HCT116 (cell line): Measurements from ENCODE around the gene KLHL11. TPM values are rescaled to one million over a fixed set of nuclear protein-coding genes. Genes with fewer than 3 reads are reported as not detected.

Experiments
- ATAC-seq: fragments of 200-7000 bp; cut with Tn5 transposase; 2 replicates; pipeline ENCODE4 v1.9.1; 2020; ENCODE audit warnings: mild to moderate bottlenecking, moderate library complexity
- BruUV-seq: library from RNA; stranded (reverse); fragments of 400-500 nt; replicated peaks from 2 replicates; lab custom pipeline; 2021; lab: Mats Ljungman, UMichigan
- CTCF ChIA-PET: fragments of 300-600 bp; sonication (Branson Sonifier 250); formaldehyde crosslinking; loops from one replicate; lab custom pipeline; 2021; ENCODE audit warnings: antibody characterized with exemption; lab: Charles Lee
- POLR2A ChIA-PET: fragments of 300-600, 350-600 bp; sonication (Branson Sonifier 250); formaldehyde crosslinking; loops from one replicate; lab custom pipeline; 2021; ENCODE audit warnings: antibody characterized with exemption; lab: Charles Lee
- RAD21 ChIA-PET, 2 experiments: fragments of 300-600 bp; sonication (Branson Sonifier 250); formaldehyde crosslinking; loops; one replicate each; lab custom pipeline; 2023; ENCODE audit warnings: low total read pairs in 2 of 2; ENCODE audit not compliant: uncharacterized antibody in 2 of 2, unreplicated experiment in 2 of 2, low non-redundant PET in 1 of 2; lab: Charles Lee
- DNase-seq: peaks from one replicate; pipeline ENCODE4 v3.0.0-alpha.2; 2010; ENCODE audit warnings: low read depth, low spot score
- H2AFZ ChIP-seq: fragments of 200-600 bp; shearing (Covaris generic), sonication (generic); 2 replicates; pipeline ENCODE4 v1.6.1; 2017; ENCODE audit warnings: low read depth, mixed run types, mixed read lengths, antibody characterized with exemption, low read length; ENCODE audit not compliant: poor library complexity, severe bottlenecking
- H3K27ac ChIP-seq: 2 replicates; pipeline ENCODE4 v1.5.1; 2012; ENCODE audit warnings: low read depth, low read length
- H3K27me3 ChIP-seq: fragments of 200-600 bp; sonication (generic); 2 replicates; pipeline ENCODE4 v1.6.1; 2016; ENCODE audit warnings: mixed run types, low read length, mixed read lengths; ENCODE audit not compliant: insufficient read depth
- H3K36me3 ChIP-seq, 2 experiments: fragments of 200-500 bp in 1 of 2; fragments of 200-600 bp in 1 of 2; sonication (Bioruptor generic) in 1 of 2; sonication (generic) in 1 of 2; 2 replicates each; pipeline versions ENCODE4 v1.5.1 to v1.6.1; 2014 to 2016; ENCODE audit warnings: low read length in 2 of 2, inconsistent platforms in 1 of 2, mixed read lengths in 1 of 2, mixed run types in 1 of 2; ENCODE audit not compliant: insufficient read depth in 2 of 2, control insufficient read depth in 1 of 2
- H3K4me1 ChIP-seq, 2 experiments: fragments of 200-600 bp in 1 of 2; sonication (generic) in 1 of 2; 2 replicates each; pipeline versions ENCODE4 v1.5.1 to v1.6.1; 2012 to 2017; ENCODE audit warnings: low read length in 2 of 2, inconsistent platforms in 1 of 2, mild to moderate bottlenecking in 1 of 2, mixed read lengths in 1 of 2, mixed run types in 1 of 2, moderate library complexity in 1 of 2; ENCODE audit not compliant: insufficient read depth in 2 of 2, control insufficient read depth in 1 of 2
- H3K4me2 ChIP-seq: fragments of 200-600 bp; sonication (generic); 2 replicates; pipeline ENCODE4 v1.6.1; 2017; ENCODE audit warnings: mixed run types, low read length, mixed read lengths
- H3K4me3 ChIP-seq, 2 experiments: fragments of 200-600 bp in 1 of 2; sonication (generic) in 1 of 2; replicated peaks in 1 of 2; 2 replicates each; pipeline ENCODE4 v1.5.1; 2011 to 2016; ENCODE audit warnings: low read length in 2 of 2, control low read depth in 1 of 2, low read depth in 1 of 2, mild to moderate bottlenecking in 1 of 2, mixed read lengths in 1 of 2, mixed run types in 1 of 2
- H3K79me2 ChIP-seq: fragments of 200-600 bp; sonication (generic); 2 replicates; pipeline ENCODE4 v1.6.1; 2017; ENCODE audit warnings: mild to moderate bottlenecking, mixed run types, low read length, moderate library complexity, mixed read lengths; ENCODE audit not compliant: insufficient read depth
- H3K9ac ChIP-seq: fragments of 200-600 bp; sonication (generic); 2 replicates; pipeline ENCODE4 v1.6.1; 2016; ENCODE audit warnings: low read length, mixed read lengths
- H3K9me2 ChIP-seq: fragments of 200-600 bp; sonication (generic), shearing (Covaris generic); 2 replicates; pipeline ENCODE4 v1.6.1; 2017; ENCODE audit warnings: mixed run types, mild to moderate bottlenecking, moderate library complexity; ENCODE audit not compliant: insufficient read depth
- H3K9me3 ChIP-seq, 2 experiments: fragments of 200-500 bp in 1 of 2; fragments of 200-600 bp in 1 of 2; sonication (Bioruptor generic) in 1 of 2; sonication (generic) in 1 of 2; 2 replicates each; pipeline ENCODE4 v1.6.1; 2014 to 2017; ENCODE audit warnings: low read length in 2 of 2, mixed read lengths in 2 of 2, inconsistent platforms in 1 of 2, low read depth in 1 of 2, mild to moderate bottlenecking in 1 of 2, mixed run types in 1 of 2, moderate library complexity in 1 of 2; ENCODE audit not compliant: control insufficient read depth in 1 of 2, insufficient read depth in 1 of 2
- H4K20me1 ChIP-seq: fragments of 200-600 bp; sonication (generic), shearing (Covaris generic); 2 replicates; pipeline ENCODE4 v1.6.1; 2017; ENCODE audit warnings: mixed run types, mild to moderate bottlenecking, moderate library complexity; ENCODE audit not compliant: insufficient read depth
- EGR1 ChIP-seq: IDR thresholded peaks from 2 replicates; pipeline ENCODE4 v1.6.1; 2012; ENCODE audit warnings: low read depth
- EZH2 ChIP-seq: fragments of 200-600 bp; sonication (generic); IDR thresholded peaks from 2 replicates; pipeline ENCODE4 v1.6.1; 2017; ENCODE audit warnings: antibody characterized with exemption, mixed run types
- FOSL1 ChIP-seq: IDR thresholded peaks from 2 replicates; pipeline ENCODE4 v1.6.1; 2012; ENCODE audit warnings: low read depth
- POLR2A ChIP-seq: IDR thresholded peaks from 2 replicates; pipeline ENCODE4 v1.7.0; 2011; ENCODE audit warnings: borderline replicate concordance; ENCODE audit not compliant: insufficient read depth, insufficient read length; ENCODE audit errors: extremely low read depth
- RAD21 ChIP-seq: IDR thresholded peaks from 2 replicates; pipeline ENCODE4 v1.6.1; 2012; ENCODE audit warnings: low read depth, mild to moderate bottlenecking
- SIN3A ChIP-seq: IDR thresholded peaks from 2 replicates; pipeline ENCODE4 v1.6.1; 2012; ENCODE audit warnings: low read depth
- SP1 ChIP-seq: IDR thresholded peaks from 2 replicates; pipeline ENCODE4 v1.6.1; 2012; ENCODE audit warnings: low read depth
- SRF ChIP-seq: IDR thresholded peaks from 2 replicates; pipeline ENCODE4 v1.6.1; 2012; ENCODE audit warnings: low read depth
- ZFX ChIP-seq: fragments of 450-650 bp; IDR thresholded peaks from 2 replicates; pipeline ENCODE4 v1.6.1; 2017
- ZNF274 ChIP-seq: fragments of 200-500 bp; sonication (Bioruptor generic); IDR thresholded peaks from 2 replicates; pipeline ENCODE4 v1.6.1; 2014; ENCODE audit warnings: mild to moderate bottlenecking, low read depth, low read length, inconsistent platforms
- intact Hi-C: fragments of 100-400 bp; cut with micrococcal nuclease; formaldehyde crosslinking; loops from 2 replicates; pipeline ENCODE4 v1.10.0; 2022
- total RNA-seq: library from RNA; stranded (reverse); gene quantifications from one replicate; pipeline ENCODE4 v1.2.1, GENCODE V29; 2021; ENCODE audit not compliant: unreplicated experiment
- TF ChIP-seq, protein P1 (sequence below): IDR thresholded peaks from 2 replicates; pipeline ENCODE4 v1.6.1; 2012
- TF ChIP-seq, protein P2 (sequence below): IDR thresholded peaks from 2 replicates; pipeline ENCODE4 v1.6.1; 2012; ENCODE audit warnings: low read depth
- TF ChIP-seq, protein P3 (sequence below), 3 experiments: fragments of 200-600 bp in 1 of 3; sonication (generic) in 1 of 3; IDR thresholded peaks in 2 of 3; conservative IDR thresholded peaks in 1 of 3; 2 replicates each; pipeline ENCODE4 v1.5.1; 2012 to 2017; ENCODE audit warnings: low read depth in 2 of 3, low read length in 2 of 3, antibody characterized with exemption in 1 of 3, borderline replicate concordance in 1 of 3, control low read depth in 1 of 3, mild to moderate bottlenecking in 1 of 3, mixed read lengths in 1 of 3, mixed run types in 1 of 3, moderate library complexity in 1 of 3; ENCODE audit not compliant: insufficient read depth in 1 of 3
- TF ChIP-seq, protein P4 (sequence below): IDR thresholded peaks from 2 replicates; pipeline ENCODE4 v1.6.1; 2012

KLHL11 gene
- total RNA-seq, 1 experiment from 2014 or later = 22.4 TPM

DNA sequence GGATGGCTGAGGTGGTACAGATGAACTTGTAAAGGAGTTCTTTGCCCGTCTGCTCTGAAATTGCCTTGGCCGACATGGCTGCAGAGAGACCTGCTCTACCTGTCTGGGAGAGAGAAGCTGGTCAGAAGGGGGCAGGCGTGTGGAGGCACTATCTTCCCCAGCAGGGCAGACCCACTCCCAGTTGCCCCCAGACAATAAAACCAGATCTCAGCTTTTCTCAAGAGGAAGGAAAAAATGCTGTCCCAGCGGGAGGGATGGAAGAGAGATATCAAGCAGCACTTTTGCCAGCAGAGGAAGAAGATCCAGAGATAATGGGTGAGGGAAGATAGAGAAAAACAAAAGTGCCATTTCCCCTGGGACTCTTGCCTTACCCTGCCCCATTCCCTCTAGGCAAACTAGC is 48.6 kb upstream of the KLHL11 start:
- no peak overlapping the region for H3K4me3 ChIP-seq
- no peaks in the 10 kb centered on the region for H3K27me3 ChIP-seq
- ChIA-PET POLR2A (no interaction called here), RAD21 (no interaction called here), CTCF (no interaction called here)
- peaks cover 9 to 29% of the 10 kb centered on the region in 2 experiments for H3K4me1 ChIP-seq
- H3K4me2 ChIP-seq = no peak overlapping the region
- intact Hi-C loops = no loop called here
- no peaks in the 10 kb centered on the region for H4K20me1 ChIP-seq
- DNase-seq (no peak), ATAC-seq (no peak)
- peaks cover 38 to 53% of the 10 kb centered on the region in 2 experiments for H3K36me3 ChIP-seq
- no peaks in the 10 kb centered on the region for H3K9me2 ChIP-seq
- no peaks in the 10 kb centered on the region for H3K9me3 ChIP-seq
- H3K27ac ChIP-seq = no peak overlapping the region
- BruUV-seq = no TSS peak
- H2AFZ ChIP-seq = no peak overlapping the region
- TF ChIP-seq, protein P1, sequence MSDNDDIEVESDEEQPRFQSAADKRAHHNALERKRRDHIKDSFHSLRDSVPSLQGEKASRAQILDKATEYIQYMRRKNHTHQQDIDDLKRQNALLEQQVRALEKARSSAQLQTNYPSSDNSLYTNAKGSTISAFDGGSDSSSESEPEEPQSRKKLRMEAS = no peak
- no peak for TF ChIP-seq EZH2
- TF ChIP-seq SP1 = no peak
- TF ChIP-seq, protein P2, sequence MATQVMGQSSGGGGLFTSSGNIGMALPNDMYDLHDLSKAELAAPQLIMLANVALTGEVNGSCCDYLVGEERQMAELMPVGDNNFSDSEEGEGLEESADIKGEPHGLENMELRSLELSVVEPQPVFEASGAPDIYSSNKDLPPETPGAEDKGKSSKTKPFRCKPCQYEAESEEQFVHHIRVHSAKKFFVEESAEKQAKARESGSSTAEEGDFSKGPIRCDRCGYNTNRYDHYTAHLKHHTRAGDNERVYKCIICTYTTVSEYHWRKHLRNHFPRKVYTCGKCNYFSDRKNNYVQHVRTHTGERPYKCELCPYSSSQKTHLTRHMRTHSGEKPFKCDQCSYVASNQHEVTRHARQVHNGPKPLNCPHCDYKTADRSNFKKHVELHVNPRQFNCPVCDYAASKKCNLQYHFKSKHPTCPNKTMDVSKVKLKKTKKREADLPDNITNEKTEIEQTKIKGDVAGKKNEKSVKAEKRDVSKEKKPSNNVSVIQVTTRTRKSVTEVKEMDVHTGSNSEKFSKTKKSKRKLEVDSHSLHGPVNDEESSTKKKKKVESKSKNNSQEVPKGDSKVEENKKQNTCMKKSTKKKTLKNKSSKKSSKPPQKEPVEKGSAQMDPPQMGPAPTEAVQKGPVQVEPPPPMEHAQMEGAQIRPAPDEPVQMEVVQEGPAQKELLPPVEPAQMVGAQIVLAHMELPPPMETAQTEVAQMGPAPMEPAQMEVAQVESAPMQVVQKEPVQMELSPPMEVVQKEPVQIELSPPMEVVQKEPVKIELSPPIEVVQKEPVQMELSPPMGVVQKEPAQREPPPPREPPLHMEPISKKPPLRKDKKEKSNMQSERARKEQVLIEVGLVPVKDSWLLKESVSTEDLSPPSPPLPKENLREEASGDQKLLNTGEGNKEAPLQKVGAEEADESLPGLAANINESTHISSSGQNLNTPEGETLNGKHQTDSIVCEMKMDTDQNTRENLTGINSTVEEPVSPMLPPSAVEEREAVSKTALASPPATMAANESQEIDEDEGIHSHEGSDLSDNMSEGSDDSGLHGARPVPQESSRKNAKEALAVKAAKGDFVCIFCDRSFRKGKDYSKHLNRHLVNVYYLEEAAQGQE = no peak
- TF ChIP-seq, protein P3, sequence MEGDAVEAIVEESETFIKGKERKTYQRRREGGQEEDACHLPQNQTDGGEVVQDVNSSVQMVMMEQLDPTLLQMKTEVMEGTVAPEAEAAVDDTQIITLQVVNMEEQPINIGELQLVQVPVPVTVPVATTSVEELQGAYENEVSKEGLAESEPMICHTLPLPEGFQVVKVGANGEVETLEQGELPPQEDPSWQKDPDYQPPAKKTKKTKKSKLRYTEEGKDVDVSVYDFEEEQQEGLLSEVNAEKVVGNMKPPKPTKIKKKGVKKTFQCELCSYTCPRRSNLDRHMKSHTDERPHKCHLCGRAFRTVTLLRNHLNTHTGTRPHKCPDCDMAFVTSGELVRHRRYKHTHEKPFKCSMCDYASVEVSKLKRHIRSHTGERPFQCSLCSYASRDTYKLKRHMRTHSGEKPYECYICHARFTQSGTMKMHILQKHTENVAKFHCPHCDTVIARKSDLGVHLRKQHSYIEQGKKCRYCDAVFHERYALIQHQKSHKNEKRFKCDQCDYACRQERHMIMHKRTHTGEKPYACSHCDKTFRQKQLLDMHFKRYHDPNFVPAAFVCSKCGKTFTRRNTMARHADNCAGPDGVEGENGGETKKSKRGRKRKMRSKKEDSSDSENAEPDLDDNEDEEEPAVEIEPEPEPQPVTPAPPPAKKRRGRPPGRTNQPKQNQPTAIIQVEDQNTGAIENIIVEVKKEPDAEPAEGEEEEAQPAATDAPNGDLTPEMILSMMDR (IDR thresholded peaks at IDR 0.05 in 2 of 3, conservative IDR thresholded peaks at IDR 0.05 in 1 of 3; ENCODE audit: borderline replicate concordance in 1 of 3, insufficient read depth in 1 of 3, low read depth in 2 of 3, low read length in 2 of 3) = no peak
- TF ChIP-seq ZNF274 = no peak
- TF ChIP-seq, protein P4, sequence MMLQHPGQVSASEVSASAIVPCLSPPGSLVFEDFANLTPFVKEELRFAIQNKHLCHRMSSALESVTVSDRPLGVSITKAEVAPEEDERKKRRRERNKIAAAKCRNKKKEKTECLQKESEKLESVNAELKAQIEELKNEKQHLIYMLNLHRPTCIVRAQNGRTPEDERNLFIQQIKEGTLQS = no peak
- TF ChIP-seq EGR1 = no peak
- no peak for TF ChIP-seq POLR2A
- TF ChIP-seq ZFX = no peak
- no peak for TF ChIP-seq SIN3A
- TF ChIP-seq SRF = no peak
- TF ChIP-seq RAD21 = no peak
- no peak for TF ChIP-seq FOSL1
- H3K9ac ChIP-seq = no peak overlapping the region
- H3K79me2 ChIP-seq = peaks cover 89% of the 10 kb centered on the region
